Measurements from ENCODE around the gene RNF141.

The RNF141 gene

GRCh38 chr11:10581481-10582019 is 40.6 kb upstream of the RNF141 start:
- no peak for TF ChIP-seq POU6F1 (CRISPR knock-in tag; IDR thresholded peaks at IDR 0.05; ENCODE audit: borderline replicate concordance, low read depth)
- no peak for TF ChIP-seq TCF4 (CRISPR knock-in tag; IDR thresholded peaks at IDR 0.05; ENCODE audit: borderline replicate concordance)
- no peak for TF ChIP-seq SNAI2 (CRISPR knock-in tag; IDR thresholded peaks at IDR 0.05)
- TF ChIP-seq PATZ1 (CRISPR knock-in tag; IDR thresholded peaks at IDR 0.05; ENCODE audit: borderline replicate concordance), result no peak
- TF ChIP-seq ISL1 (CRISPR knock-in tag; IDR thresholded peaks at IDR 0.05), result no peak
- TF ChIP-seq RARB (CRISPR knock-in tag; IDR thresholded peaks at IDR 0.05), result no peak
- TF ChIP-seq GLIS3 (CRISPR knock-in tag; IDR thresholded peaks at IDR 0.05), result no peak
- no peak for TF ChIP-seq BACH2 (CRISPR knock-in tag; IDR thresholded peaks at IDR 0.05; ENCODE audit: borderline replicate concordance)
- no peak for TF ChIP-seq CSDC2 (CRISPR knock-in tag; IDR thresholded peaks at IDR 0.05)
- no peak for TF ChIP-seq ZNF8 (CRISPR knock-in tag; IDR thresholded peaks at IDR 0.05)
- no peak for TF ChIP-seq ZC3H10 (CRISPR knock-in tag; IDR thresholded peaks at IDR 0.05)
- no peak for TF ChIP-seq TSHZ2 (CRISPR knock-in tag; IDR thresholded peaks at IDR 0.05)
- no peak for TF ChIP-seq PPARA (CRISPR knock-in tag; IDR thresholded peaks at IDR 0.05; ENCODE audit: borderline replicate concordance)
- no peak for TF ChIP-seq CSRNP3 (CRISPR knock-in tag; IDR thresholded peaks at IDR 0.05)
- TF ChIP-seq ESRRG (CRISPR knock-in tag; IDR thresholded peaks at IDR 0.05), result no peak
- TF ChIP-seq CREB5 (CRISPR knock-in tag; IDR thresholded peaks at IDR 0.05; ENCODE audit: low read depth), result no peak
- no peak for TF ChIP-seq ZNF565 (CRISPR knock-in tag; conservative IDR thresholded peaks at IDR 0.05; ENCODE audit: low read depth)
- no peak for TF ChIP-seq ARNTL (CRISPR knock-in tag; IDR thresholded peaks at IDR 0.05; ENCODE audit: borderline replicate concordance, low read depth)
- no peak for TF ChIP-seq OSR1 (CRISPR knock-in tag; IDR thresholded peaks at IDR 0.05)
- no peak for ATAC-seq

- TF ChIP-seq TOX (CRISPR knock-in tag; IDR thresholded peaks at IDR 0.05; ENCODE audit: borderline replicate concordance), result no peak
- no peak for ATAC-seq
These were observed 39.6 kb upstream of the RNF141 start for GRCh38 chr11:10580623-10581022.

- ATAC-seq, result no peak
- TF ChIP-seq ESRRG (CRISPR knock-in tag; IDR thresholded peaks at IDR 0.05), result no peak
- no peak for TF ChIP-seq ZNF8 (CRISPR knock-in tag; IDR thresholded peaks at IDR 0.05)
- TF ChIP-seq ZNF565 (CRISPR knock-in tag; conservative IDR thresholded peaks at IDR 0.05; ENCODE audit: low read depth), result no peak
- no peak for TF ChIP-seq PPARA (CRISPR knock-in tag; IDR thresholded peaks at IDR 0.05; ENCODE audit: borderline replicate concordance)
- TF ChIP-seq ZFP30 (CRISPR knock-in tag; IDR thresholded peaks at IDR 0.05), result no peak
- no peak for TF ChIP-seq CSDC2 (CRISPR knock-in tag; IDR thresholded peaks at IDR 0.05)
- TF ChIP-seq ISL1 (CRISPR knock-in tag; IDR thresholded peaks at IDR 0.05), result no peak
- TF ChIP-seq PATZ1 (CRISPR knock-in tag; IDR thresholded peaks at IDR 0.05; ENCODE audit: borderline replicate concordance), result no peak
- no peak for TF ChIP-seq CREB5 (CRISPR knock-in tag; IDR thresholded peaks at IDR 0.05; ENCODE audit: low read depth)
- no peak for TF ChIP-seq CSRNP3 (CRISPR knock-in tag; IDR thresholded peaks at IDR 0.05)
These were observed 38.7 kb upstream of the RNF141 start for GRCh38 chr11:10579700-10580099.
